GM12878 (cell line): ENCODE data around the gene BMPR1B. TPM values are rescaled to one million over a fixed set of nuclear protein-coding genes. Genes with fewer than 3 reads are reported as not detected.

Experiments
- CBFB ChIP-seq: IDR thresholded peaks from 2 replicates; pipeline ENCODE4 v1.6.1; 2016; ENCODE audit warnings: antibody characterized with exemption, low read depth
- CBX3 ChIP-seq: fragments of 200-600 bp; sonication (generic); IDR thresholded peaks from 2 replicates; pipeline ENCODE4 v1.6.1; 2016; ENCODE audit warnings: low read depth, borderline replicate concordance
- CREM ChIP-seq: IDR thresholded peaks from 2 replicates; pipeline ENCODE4 v1.6.1; 2014; ENCODE audit warnings: antibody characterized with exemption, low read depth
- CTCF ChIP-seq, 3 experiments: IDR thresholded peaks in 2 of 3; conservative IDR thresholded peaks in 1 of 3; 2 replicates each; pipeline ENCODE4 v1.5.1; 2011; ENCODE audit warnings: low read depth in 3 of 3, low read length in 3 of 3, mild to moderate bottlenecking in 3 of 3, control low read depth in 2 of 3, moderate library complexity in 2 of 3, inconsistent platforms in 1 of 3, mixed read lengths in 1 of 3; ENCODE audit not compliant: control insufficient read depth in 2 of 3, insufficient read depth in 1 of 3; ENCODE audit errors: extremely low read depth in 1 of 3
- E2F8 ChIP-seq: fragments of 450-650 bp; IDR thresholded peaks from 2 replicates; pipeline ENCODE4 v1.6.1; 2018; ENCODE audit warnings: mild to moderate bottlenecking, low read depth, moderate library complexity; ENCODE audit not compliant: partially characterized antibody
- E4F1 ChIP-seq: fragments of 450-650 bp; IDR thresholded peaks from 2 replicates; pipeline ENCODE4 v1.6.1; 2018; ENCODE audit warnings: borderline replicate concordance, mild to moderate bottlenecking; ENCODE audit not compliant: partially characterized antibody
- EZH2 ChIP-seq: IDR thresholded peaks from 2 replicates; pipeline ENCODE4 v1.6.1; 2012; ENCODE audit warnings: low read depth, mild to moderate bottlenecking, control low read depth, inconsistent platforms, low read length, borderline replicate concordance; ENCODE audit not compliant: control insufficient read depth
- HSF1 ChIP-seq: fragments of 150-350 bp; IDR thresholded peaks from 2 replicates; pipeline ENCODE4 v1.6.1; 2014; ENCODE audit warnings: mild to moderate bottlenecking, low read depth, low read length
- NFIC ChIP-seq: IDR thresholded peaks from 2 replicates; pipeline ENCODE4 v1.6.1; 2012; ENCODE audit warnings: low read depth, mild to moderate bottlenecking, inconsistent platforms, low read length, moderate library complexity
- NR2F1 ChIP-seq: fragments of 450-650 bp; conservative IDR thresholded peaks from 2 replicates; pipeline ENCODE4 v1.6.1; 2017; ENCODE audit warnings: mild to moderate bottlenecking
- polyA plus RNA-seq, 11 experiments: library from polyadenylated mRNA; depleted of rRNA in 4 of 11; unstranded in 6 of 11; stranded (reverse) in 5 of 11; fragments of >200 nt; fragmentation: Nextera tagmentation in 4 of 11; fragmentation: Illumina TruSeq in 1 of 11; extraction: Ambion mirVana in 4 of 11; extraction: Trizol in 1 of 11; gene quantifications; 1 replicate in 1 of 11; 2 replicates in 10 of 11; pipeline versions ENCODE4 v1.2.1 to v1.2.3, GENCODE V29; 2011 to 2016; ENCODE audit warnings: inconsistent platforms in 2 of 11, missing spikeins in 2 of 11, low read depth in 1 of 11
- total RNA-seq, 4 experiments: library from RNA; depleted of rRNA in 3 of 4; stranded (reverse); fragments of >200 nt in 3 of 4; fragmentation: Illumina TruSeq in 1 of 4; extraction: Trizol in 1 of 4; gene quantifications; 2 replicates each; pipeline versions ENCODE4 v1.2.1 to v1.2.3, GENCODE V29; 2013 to 2021

The BMPR1B gene
- total and polyA plus RNA-seq, 10 of the 15 experiments (the other 5 are each of a cell fraction or from before 2014, with no cell fraction given), result not detected

GRCh38 chr4:94827481-94828110 lies 69.8 kb downstream of the BMPR1B start (continued):
- no peak for TF ChIP-seq E2F8
- no peak for TF ChIP-seq HSF1
- no peak for TF ChIP-seq CTCF (IDR thresholded peaks at IDR 0.05 in 2 of 3, conservative IDR thresholded peaks at IDR 0.05 in 1 of 3; ENCODE audit: control insufficient read depth in 2 of 3, extremely low read depth in 1 of 3, insufficient read depth in 1 of 3, low read depth in 3 of 3, low read length in 3 of 3)
- no peak for TF ChIP-seq NFIC
- no peak for TF ChIP-seq NR2F1
- no peak for TF ChIP-seq CBX3
- TF ChIP-seq CBFB, result no peak
- TF ChIP-seq CREM, result no peak
- no peak for TF ChIP-seq EZH2
- no peak for TF ChIP-seq E4F1
- TF ChIP-seq, all 136 proteins: peak for 0
